Ovary (tissue), 3 donors: Measurements from ENCODE around the gene TNRC6B.

ENCODE experiments used
- POLR2A ChIP-seq: fragments of 450-650 bp; IDR thresholded peaks from one replicate; pipeline ENCODE4 v1.6.1; 2017; ENCODE audit warnings: antibody characterized with exemption, mild to moderate bottlenecking, moderate library complexity
- TF ChIP-seq, protein P1 (sequence below), 3 donors: fragments of 450-650 bp in 2 of 3; fragments of 200-600 bp in 1 of 3; IDR thresholded peaks; one replicate each; pipeline versions ENCODE4 v1.5.1 to v1.8.0; 2016 to 2022; ENCODE audit warnings: antibody characterized with exemption in 3 of 3, mild to moderate bottlenecking in 1 of 3
- donor health status: DM: no; HTN: no; CAD: no.

DNA sequence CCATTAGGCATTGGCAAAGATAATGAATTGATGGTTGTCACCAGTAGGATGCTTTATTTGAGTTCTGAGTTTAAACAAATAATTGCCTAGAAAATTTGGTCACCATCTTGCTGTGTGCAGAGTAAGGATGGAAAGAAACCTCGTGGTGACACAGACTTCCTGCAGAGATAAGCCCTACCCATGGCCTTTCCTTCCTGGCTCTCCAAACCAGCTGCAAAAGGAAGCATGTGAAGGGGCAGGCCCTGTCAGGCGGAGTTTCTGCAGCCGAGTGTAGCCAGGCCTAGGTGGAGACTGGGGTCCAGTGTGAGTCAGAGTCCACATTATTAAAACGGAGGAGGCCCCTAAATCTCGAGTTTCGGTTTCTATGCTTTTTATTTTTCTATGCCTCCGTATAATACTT, 85.5 kb downstream of the TNRC6B start:
- TF ChIP-seq POLR2A, result no peak
- TF ChIP-seq, protein P1, sequence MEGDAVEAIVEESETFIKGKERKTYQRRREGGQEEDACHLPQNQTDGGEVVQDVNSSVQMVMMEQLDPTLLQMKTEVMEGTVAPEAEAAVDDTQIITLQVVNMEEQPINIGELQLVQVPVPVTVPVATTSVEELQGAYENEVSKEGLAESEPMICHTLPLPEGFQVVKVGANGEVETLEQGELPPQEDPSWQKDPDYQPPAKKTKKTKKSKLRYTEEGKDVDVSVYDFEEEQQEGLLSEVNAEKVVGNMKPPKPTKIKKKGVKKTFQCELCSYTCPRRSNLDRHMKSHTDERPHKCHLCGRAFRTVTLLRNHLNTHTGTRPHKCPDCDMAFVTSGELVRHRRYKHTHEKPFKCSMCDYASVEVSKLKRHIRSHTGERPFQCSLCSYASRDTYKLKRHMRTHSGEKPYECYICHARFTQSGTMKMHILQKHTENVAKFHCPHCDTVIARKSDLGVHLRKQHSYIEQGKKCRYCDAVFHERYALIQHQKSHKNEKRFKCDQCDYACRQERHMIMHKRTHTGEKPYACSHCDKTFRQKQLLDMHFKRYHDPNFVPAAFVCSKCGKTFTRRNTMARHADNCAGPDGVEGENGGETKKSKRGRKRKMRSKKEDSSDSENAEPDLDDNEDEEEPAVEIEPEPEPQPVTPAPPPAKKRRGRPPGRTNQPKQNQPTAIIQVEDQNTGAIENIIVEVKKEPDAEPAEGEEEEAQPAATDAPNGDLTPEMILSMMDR (IDR thresholded peaks at IDR 0.05), result no peak
